HepG2 (cell line): ENCODE results near the gene CCDC157. TPM values are rescaled to one million over a fixed set of nuclear protein-coding genes. Genes with fewer than 3 reads are reported as not detected.

Experiments
- HDAC6 ChIP-seq: fragments of 200-600 bp; sonication (generic); IDR thresholded peaks from 2 replicates; pipeline ENCODE4 v1.7.0; 2017; ENCODE audit warnings: mild to moderate bottlenecking, antibody characterized with exemption, low read length, low read depth
- SRSF4 ChIP-seq: fragments of 200-400 bp; formaldehyde crosslinking; IDR thresholded peaks from one replicate; pipeline ENCODE4 v1.6.1; 2018; ENCODE audit warnings: mild to moderate bottlenecking, low read depth, low read length, moderate library complexity; ENCODE audit not compliant: poor library complexity, severe bottlenecking
- ZNF260 ChIP-seq: sonication (generic); formaldehyde crosslinking; IDR thresholded peaks from 2 replicates; pipeline ENCODE4 v1.4.0; 2020; ENCODE audit warnings: missing genetic modification reagents, low read depth, mild to moderate bottlenecking, borderline replicate concordance
- ZNF563 ChIP-seq: sonication (generic); formaldehyde crosslinking; IDR thresholded peaks from 2 replicates; pipeline ENCODE4 v1.8.0; 2022; ENCODE audit warnings: mild to moderate bottlenecking, moderate library complexity, missing genetic modification reagents
- ZNF761 ChIP-seq: sonication (generic); formaldehyde crosslinking; conservative IDR thresholded peaks from 2 replicates; pipeline ENCODE4 v1.4.0; 2020; ENCODE audit warnings: mild to moderate bottlenecking, missing genetic modification reagents
- polyA plus RNA-seq, 8 experiments: library from polyadenylated mRNA; depleted of rRNA in 3 of 8; stranded (reverse) in 7 of 8; unstranded in 1 of 8; fragments of >200 nt; fragmentation: Illumina TruSeq in 4 of 8; extraction: Trizol in 4 of 8; gene quantifications; 2 replicates each; pipeline versions ENCODE4 v1.2.1 to v1.2.3, GENCODE V29; 2011 to 2016; ENCODE audit warnings: low read depth in 4 of 8, missing spikeins in 1 of 8, mixed read lengths in 1 of 8; ENCODE audit not compliant: insufficient read depth in 1 of 8
- total RNA-seq, 5 experiments: library from RNA; depleted of rRNA; stranded (reverse); fragments of >200 nt; fragmentation: Illumina TruSeq; extraction: Trizol; gene quantifications; 2 replicates each; pipeline ENCODE4 v1.2.3, GENCODE V29; 2016; ENCODE audit warnings: low read depth in 1 of 5
- TF ChIP-seq, protein P1 (sequence below): sonication (generic); formaldehyde crosslinking; IDR thresholded peaks from 2 replicates; pipeline ENCODE4 v1.9.0; 2021; ENCODE audit warnings: missing genetic modification reagents, borderline replicate concordance
- TF ChIP-seq, protein P2 (sequence below): sonication (generic); formaldehyde crosslinking; IDR thresholded peaks from 2 replicates; pipeline ENCODE4 v1.5.1; 2020; ENCODE audit warnings: missing genetic modification reagents, mild to moderate bottlenecking, borderline replicate concordance
- TF ChIP-seq, protein P3 (sequence below): sonication (generic); formaldehyde crosslinking; conservative IDR thresholded peaks from 2 replicates; pipeline ENCODE4 v1.5.0; 2020; ENCODE audit warnings: missing genetic modification reagents
- TF ChIP-seq, protein P4 (sequence below): sonication (generic); formaldehyde crosslinking; IDR thresholded peaks from 2 replicates; pipeline ENCODE4 v1.4.0; 2020; ENCODE audit warnings: missing genetic modification reagents, borderline replicate concordance

Gene CCDC157
- total and polyA plus RNA-seq, 2 of the 13 experiments (the other 11 are each of a cell fraction or from before 2014, with no cell fraction given) = 1.4 to 1.6 TPM

DNA sequence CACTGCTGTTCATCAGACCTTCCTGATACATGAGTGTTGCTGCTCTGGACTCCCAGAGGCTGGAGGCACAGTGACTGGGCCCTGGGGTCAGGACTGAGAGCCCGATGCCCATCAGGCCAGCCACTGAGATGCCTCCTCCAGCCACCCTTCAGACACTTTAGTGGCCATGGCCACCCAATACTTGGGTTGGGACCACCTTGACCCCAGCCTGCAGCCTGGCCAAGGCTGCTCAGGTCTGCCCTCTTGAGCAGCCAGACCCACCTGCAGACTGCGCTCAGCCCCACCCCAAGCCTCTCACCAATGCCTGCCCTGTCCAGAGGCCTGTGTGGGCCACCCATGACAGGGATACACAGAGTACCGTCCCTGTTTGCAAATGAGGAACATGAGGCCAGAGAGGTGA is 26.3 kb downstream of the CCDC157 start (continued):
- TF ChIP-seq, protein P1, sequence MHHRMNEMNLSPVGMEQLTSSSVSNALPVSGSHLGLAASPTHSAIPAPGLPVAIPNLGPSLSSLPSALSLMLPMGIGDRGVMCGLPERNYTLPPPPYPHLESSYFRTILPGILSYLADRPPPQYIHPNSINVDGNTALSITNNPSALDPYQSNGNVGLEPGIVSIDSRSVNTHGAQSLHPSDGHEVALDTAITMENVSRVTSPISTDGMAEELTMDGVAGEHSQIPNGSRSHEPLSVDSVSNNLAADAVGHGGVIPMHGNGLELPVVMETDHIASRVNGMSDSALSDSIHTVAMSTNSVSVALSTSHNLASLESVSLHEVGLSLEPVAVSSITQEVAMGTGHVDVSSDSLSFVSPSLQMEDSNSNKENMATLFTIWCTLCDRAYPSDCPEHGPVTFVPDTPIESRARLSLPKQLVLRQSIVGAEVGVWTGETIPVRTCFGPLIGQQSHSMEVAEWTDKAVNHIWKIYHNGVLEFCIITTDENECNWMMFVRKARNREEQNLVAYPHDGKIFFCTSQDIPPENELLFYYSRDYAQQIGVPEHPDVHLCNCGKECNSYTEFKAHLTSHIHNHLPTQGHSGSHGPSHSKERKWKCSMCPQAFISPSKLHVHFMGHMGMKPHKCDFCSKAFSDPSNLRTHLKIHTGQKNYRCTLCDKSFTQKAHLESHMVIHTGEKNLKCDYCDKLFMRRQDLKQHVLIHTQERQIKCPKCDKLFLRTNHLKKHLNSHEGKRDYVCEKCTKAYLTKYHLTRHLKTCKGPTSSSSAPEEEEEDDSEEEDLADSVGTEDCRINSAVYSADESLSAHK (CRISPR knock-in tag) = no peak
- TF ChIP-seq SRSF4 (no peak), ZNF563 (CRISPR knock-in tag) (no peak), ZNF260 (no peak), HDAC6 (no peak), ZNF761 (no peak)
- TF ChIP-seq, protein P2, sequence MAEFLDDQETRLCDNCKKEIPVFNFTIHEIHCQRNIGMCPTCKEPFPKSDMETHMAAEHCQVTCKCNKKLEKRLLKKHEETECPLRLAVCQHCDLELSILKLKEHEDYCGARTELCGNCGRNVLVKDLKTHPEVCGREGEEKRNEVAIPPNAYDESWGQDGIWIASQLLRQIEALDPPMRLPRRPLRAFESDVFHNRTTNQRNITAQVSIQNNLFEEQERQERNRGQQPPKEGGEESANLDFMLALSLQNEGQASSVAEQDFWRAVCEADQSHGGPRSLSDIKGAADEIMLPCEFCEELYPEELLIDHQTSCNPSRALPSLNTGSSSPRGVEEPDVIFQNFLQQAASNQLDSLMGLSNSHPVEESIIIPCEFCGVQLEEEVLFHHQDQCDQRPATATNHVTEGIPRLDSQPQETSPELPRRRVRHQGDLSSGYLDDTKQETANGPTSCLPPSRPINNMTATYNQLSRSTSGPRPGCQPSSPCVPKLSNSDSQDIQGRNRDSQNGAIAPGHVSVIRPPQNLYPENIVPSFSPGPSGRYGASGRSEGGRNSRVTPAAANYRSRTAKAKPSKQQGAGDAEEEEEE = no peak
- TF ChIP-seq, protein P3, sequence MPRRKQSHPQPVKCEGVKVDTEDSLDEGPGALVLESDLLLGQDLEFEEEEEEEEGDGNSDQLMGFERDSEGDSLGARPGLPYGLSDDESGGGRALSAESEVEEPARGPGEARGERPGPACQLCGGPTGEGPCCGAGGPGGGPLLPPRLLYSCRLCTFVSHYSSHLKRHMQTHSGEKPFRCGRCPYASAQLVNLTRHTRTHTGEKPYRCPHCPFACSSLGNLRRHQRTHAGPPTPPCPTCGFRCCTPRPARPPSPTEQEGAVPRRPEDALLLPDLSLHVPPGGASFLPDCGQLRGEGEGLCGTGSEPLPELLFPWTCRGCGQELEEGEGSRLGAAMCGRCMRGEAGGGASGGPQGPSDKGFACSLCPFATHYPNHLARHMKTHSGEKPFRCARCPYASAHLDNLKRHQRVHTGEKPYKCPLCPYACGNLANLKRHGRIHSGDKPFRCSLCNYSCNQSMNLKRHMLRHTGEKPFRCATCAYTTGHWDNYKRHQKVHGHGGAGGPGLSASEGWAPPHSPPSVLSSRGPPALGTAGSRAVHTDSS (CRISPR knock-in tag) = no peak
- TF ChIP-seq, protein P4, sequence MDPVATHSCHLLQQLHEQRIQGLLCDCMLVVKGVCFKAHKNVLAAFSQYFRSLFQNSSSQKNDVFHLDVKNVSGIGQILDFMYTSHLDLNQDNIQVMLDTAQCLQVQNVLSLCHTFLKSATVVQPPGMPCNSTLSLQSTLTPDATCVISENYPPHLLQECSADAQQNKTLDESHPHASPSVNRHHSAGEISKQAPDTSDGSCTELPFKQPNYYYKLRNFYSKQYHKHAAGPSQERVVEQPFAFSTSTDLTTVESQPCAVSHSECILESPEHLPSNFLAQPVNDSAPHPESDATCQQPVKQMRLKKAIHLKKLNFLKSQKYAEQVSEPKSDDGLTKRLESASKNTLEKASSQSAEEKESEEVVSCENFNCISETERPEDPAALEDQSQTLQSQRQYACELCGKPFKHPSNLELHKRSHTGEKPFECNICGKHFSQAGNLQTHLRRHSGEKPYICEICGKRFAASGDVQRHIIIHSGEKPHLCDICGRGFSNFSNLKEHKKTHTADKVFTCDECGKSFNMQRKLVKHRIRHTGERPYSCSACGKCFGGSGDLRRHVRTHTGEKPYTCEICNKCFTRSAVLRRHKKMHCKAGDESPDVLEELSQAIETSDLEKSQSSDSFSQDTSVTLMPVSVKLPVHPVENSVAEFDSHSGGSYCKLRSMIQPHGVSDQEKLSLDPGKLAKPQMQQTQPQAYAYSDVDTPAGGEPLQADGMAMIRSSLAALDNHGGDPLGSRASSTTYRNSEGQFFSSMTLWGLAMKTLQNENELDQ (CRISPR knock-in tag) = no peak
- TF ChIP-seq, all 625 proteins: peak for 0
